ENCODE data around the gene BMP7. TPM values are rescaled to one million over a fixed set of nuclear protein-coding genes. Genes with fewer than 3 reads are reported as not detected.

Gene BMP7
- total and polyA plus RNA-seq, 2 experiments from 2014 or later = not detected

DNA sequence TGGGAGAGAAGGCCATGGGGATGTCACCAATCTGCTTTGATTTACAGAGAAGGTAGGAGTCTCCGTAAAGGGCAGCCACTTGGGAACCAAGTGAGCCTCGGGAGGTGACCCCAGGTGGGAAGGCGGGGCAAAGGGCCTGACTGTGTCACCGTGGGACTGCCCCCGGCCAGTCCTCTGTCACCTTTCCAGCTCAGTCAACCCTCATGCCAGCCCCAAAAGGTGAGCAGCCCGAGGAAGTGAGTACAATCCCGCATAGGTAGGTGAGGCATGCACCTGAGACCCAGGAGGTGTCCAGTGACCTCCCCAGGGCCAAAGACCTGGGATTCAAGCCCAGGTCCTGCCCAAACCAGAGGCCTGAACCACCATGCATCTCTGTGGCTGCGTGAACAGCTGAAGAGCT lies 36.2 kb downstream of the BMP7 start:
- H3F3A ChIP-seq (ENCODE audit: insufficient read depth) = no peaks in the 10 kb centered on the region
- WGBS, 2 experiments (ENCODE audit: low coverage in 1 of 2, low lambda C conversion rate in 2 of 2, missing lambda C conversion rate in 2 of 2) = 60 to 75% methylated on average over 8 of the region's 8 CpGs
- no peaks in the 10 kb centered on the region for H3K36me3 ChIP-seq (ENCODE audit: low read depth)
- no peak overlapping the region for H2AFZ ChIP-seq
- no peaks in the 10 kb centered on the region for H3K4me1 ChIP-seq (ENCODE audit: insufficient read depth)
- no peaks in the 10 kb centered on the region for H4K20me1 ChIP-seq (ENCODE audit: insufficient read depth)
- H3K9ac ChIP-seq = no peak overlapping the region
- H3K27ac ChIP-seq = no peak overlapping the region
- peaks cover 57% of the 10 kb centered on the region for H3K27me3 ChIP-seq (replicated peaks; ENCODE audit: insufficient read depth)
- no peak for DNase-seq
- in situ Hi-C loops (cut with MboI) = no loop called here
- H3K4me2 ChIP-seq (ENCODE audit: unreplicated experiment) = no peak overlapping the region
- TF ChIP-seq EZH2phosphoT487 (IDR thresholded peaks at IDR 0.05; ENCODE audit: insufficient read depth, low read depth) (no peak), EZH2 (IDR thresholded peaks at IDR 0.05; ENCODE audit: insufficient read depth, poor library complexity, severe bottlenecking) (no peak)
- H3K4me3 ChIP-seq = no peak overlapping the region
- no peaks in the 10 kb centered on the region for H3K79me2 ChIP-seq (ENCODE audit: insufficient read depth)
- no peaks in the 10 kb centered on the region for H3K9me2 ChIP-seq (ENCODE audit: insufficient read depth)
- no peaks in the 10 kb centered on the region for H3K9me3 ChIP-seq (ENCODE audit: low read depth)

DNA sequence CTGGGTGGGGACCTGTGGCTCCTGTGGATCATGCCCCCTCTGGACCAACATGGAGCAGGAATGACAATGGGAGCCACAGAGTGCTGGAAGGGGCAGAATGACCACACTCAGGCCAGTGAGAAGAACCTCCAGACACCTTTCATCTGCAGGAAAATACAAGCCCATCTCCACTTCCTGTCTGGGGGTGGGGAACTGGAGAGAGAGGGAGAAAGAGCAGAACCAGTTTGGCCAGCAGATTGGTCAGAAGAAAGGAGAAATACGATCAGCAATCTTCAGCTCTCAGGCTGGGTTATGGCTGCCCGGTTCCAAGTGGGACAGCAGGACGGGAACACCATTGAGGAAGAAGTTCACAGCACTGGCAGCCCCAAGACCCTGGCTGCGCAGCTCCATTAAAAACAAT lies 37.0 kb downstream of the BMP7 start:
- H3K36me3 ChIP-seq (ENCODE audit: low read depth) = no peaks in the 10 kb centered on the region
- H3K9ac ChIP-seq = no peak overlapping the region
- H3K4me2 ChIP-seq (ENCODE audit: unreplicated experiment) = no peak overlapping the region
- TF ChIP-seq EZH2 (IDR thresholded peaks at IDR 0.05; ENCODE audit: insufficient read depth, poor library complexity, severe bottlenecking) (no peak), EZH2phosphoT487 (IDR thresholded peaks at IDR 0.05; ENCODE audit: insufficient read depth, low read depth) (no peak)
- in situ Hi-C loops (cut with MboI) = no loop called here
- H4K20me1 ChIP-seq (ENCODE audit: insufficient read depth) = no peaks in the 10 kb centered on the region
- H3K27me3 ChIP-seq (replicated peaks; ENCODE audit: insufficient read depth) = peaks cover 51% of the 10 kb centered on the region
- peaks cover 3% of the 10 kb centered on the region for H3K4me1 ChIP-seq (ENCODE audit: insufficient read depth)
- no peaks in the 10 kb centered on the region for H3F3A ChIP-seq (ENCODE audit: insufficient read depth)
- no peak overlapping the region for H3K4me3 ChIP-seq
- 39 to 61% methylated on average over 4 of the region's 4 CpGs for WGBS, 2 experiments (ENCODE audit: low coverage in 1 of 2, low lambda C conversion rate in 2 of 2, missing lambda C conversion rate in 2 of 2)
- H3K9me3 ChIP-seq (ENCODE audit: low read depth) = no peaks in the 10 kb centered on the region
- no peak overlapping the region for H2AFZ ChIP-seq
- H3K9me2 ChIP-seq (ENCODE audit: insufficient read depth) = no peaks in the 10 kb centered on the region
- DNase-seq = no peak
- no peak overlapping the region for H3K27ac ChIP-seq
- no peaks in the 10 kb centered on the region for H3K79me2 ChIP-seq (ENCODE audit: insufficient read depth)

DNA sequence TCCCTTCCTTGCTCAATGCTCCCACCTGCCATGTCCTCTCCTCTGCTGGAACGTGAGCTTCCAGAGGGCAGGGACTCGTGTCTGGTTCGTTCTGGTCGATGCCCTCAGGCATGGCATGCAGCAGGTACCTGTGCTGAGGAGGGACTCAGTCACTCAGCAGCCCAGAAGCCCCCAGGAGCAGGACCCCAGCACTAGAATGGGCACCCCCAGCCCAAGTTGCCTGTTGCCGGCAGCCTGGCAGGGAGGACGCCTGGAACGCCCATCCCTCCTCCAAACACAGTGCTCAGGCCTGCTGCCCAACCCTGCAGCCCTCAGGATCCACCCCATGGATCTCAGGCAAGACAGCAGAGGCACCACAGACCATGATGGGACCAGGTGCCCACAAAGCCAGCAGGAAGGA lies 40.6 kb downstream of the BMP7 start:
- TF ChIP-seq EZH2phosphoT487 (IDR thresholded peaks at IDR 0.05; ENCODE audit: insufficient read depth, low read depth) (no peak), EZH2 (IDR thresholded peaks at IDR 0.05; ENCODE audit: insufficient read depth, poor library complexity, severe bottlenecking) (no peak)
- H3K27me3 ChIP-seq (replicated peaks; ENCODE audit: insufficient read depth) = peaks cover 37% of the 10 kb centered on the region

DNA sequence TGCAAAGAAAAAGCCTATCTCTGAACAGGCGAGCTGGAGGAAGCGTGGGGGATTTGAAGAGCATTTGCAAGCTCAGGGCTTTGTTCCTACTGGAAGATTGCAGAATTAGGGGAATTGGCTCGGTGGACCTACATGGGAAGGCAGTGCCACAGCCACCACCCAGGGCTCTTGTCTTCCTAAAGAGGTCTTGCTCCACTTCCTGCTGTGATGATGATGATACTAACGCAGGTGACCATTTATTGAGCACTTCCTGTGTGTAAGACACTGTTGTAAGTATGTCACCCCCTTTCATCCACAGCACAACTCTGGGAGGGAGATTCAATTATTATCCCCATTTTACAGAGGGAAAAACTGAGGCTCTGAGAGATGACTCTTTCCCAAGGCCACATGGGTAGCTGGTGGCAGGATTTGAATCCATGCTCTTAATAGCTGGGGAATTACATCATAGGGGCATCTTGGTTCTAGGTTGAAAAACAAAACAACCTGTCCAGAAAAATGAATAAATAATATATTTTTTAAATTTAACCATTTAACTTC lies 41.2 kb downstream of the BMP7 start:
- Histone ChIP-seq H2AFZ (no peak overlapping the region), H3K9me3 (ENCODE audit: low read depth) (no peaks in the 10 kb centered on the region), H3K27me3 (replicated peaks; ENCODE audit: insufficient read depth) (peaks cover 39% of the 10 kb centered on the region), H3K4me2 (ENCODE audit: unreplicated experiment) (no peak overlapping the region), H3K4me3 (no peak overlapping the region), H3K36me3 (ENCODE audit: low read depth) (no peaks in the 10 kb centered on the region), H4K20me1 (ENCODE audit: insufficient read depth) (no peaks in the 10 kb centered on the region), H3F3A (ENCODE audit: insufficient read depth) (no peaks in the 10 kb centered on the region), H3K27ac (no peak overlapping the region), H3K79me2 (ENCODE audit: insufficient read depth) (no peaks in the 10 kb centered on the region), H3K9me2 (ENCODE audit: insufficient read depth) (no peaks in the 10 kb centered on the region), H3K9ac (no peak overlapping the region), H3K4me1 (ENCODE audit: insufficient read depth) (peaks cover 15% of the 10 kb centered on the region)
- in situ Hi-C loops (cut with MboI) = no loop called here
- TF ChIP-seq EZH2phosphoT487 (IDR thresholded peaks at IDR 0.05; ENCODE audit: insufficient read depth, low read depth) (no peak), EZH2 (IDR thresholded peaks at IDR 0.05; ENCODE audit: insufficient read depth, poor library complexity, severe bottlenecking) (no peak)
- 72% methylated on average over 4 of the region's 4 CpGs for WGBS, 2 experiments (ENCODE audit: low coverage in 1 of 2, low lambda C conversion rate in 2 of 2, missing lambda C conversion rate in 2 of 2)
- DNase-seq = no peak

More for the DNA sequence above, 40.6 kb downstream of the BMP7 start:
- Histone ChIP-seq H2AFZ (no peak overlapping the region), H3K4me2 (ENCODE audit: unreplicated experiment) (no peak overlapping the region), H3K9me2 (ENCODE audit: insufficient read depth) (no peaks in the 10 kb centered on the region), H3K4me3 (no peak overlapping the region), H3K9me3 (ENCODE audit: low read depth) (no peaks in the 10 kb centered on the region), H3K4me1 (ENCODE audit: insufficient read depth) (peaks cover 15% of the 10 kb centered on the region), H3K9ac (no peak overlapping the region), H3K36me3 (ENCODE audit: low read depth) (no peaks in the 10 kb centered on the region), H4K20me1 (ENCODE audit: insufficient read depth) (no peaks in the 10 kb centered on the region), H3K27ac (no peak overlapping the region), H3K79me2 (ENCODE audit: insufficient read depth) (no peaks in the 10 kb centered on the region), H3F3A (ENCODE audit: insufficient read depth) (no peaks in the 10 kb centered on the region)
- 74 to 90% methylated on average over 7 of the region's 7 CpGs for WGBS, 2 experiments (ENCODE audit: low coverage in 1 of 2, low lambda C conversion rate in 2 of 2, missing lambda C conversion rate in 2 of 2)
- in situ Hi-C loops (cut with MboI) = no loop called here
- no peak for DNase-seq
